ENCODE results near the gene TSNAX. TPM values are rescaled to one million over a fixed set of nuclear protein-coding genes. Genes with fewer than 3 reads are reported as not detected.

Gene TSNAX
- total and polyA plus RNA-seq, 2 of the 4 experiments (the other 2 are of a cell fraction): 19.6 to 60.6 TPM

- intact Hi-C loops (cut with micrococcal nuclease) (no loop called here), in situ Hi-C loops (cut with MboI; ENCODE audit: low sequenced_read_pairs) (no loop called here), dilution Hi-C loops (cut with HindIII; ENCODE audit: low sequenced_read_pairs, unreplicated experiment) (no loop called here)
- Histone ChIP-seq H4K5ac (ENCODE audit: low read depth, low read length) (no peak overlapping the region), H3K23ac (ENCODE audit: low read depth, low read length) (no peak overlapping the region), H3K4ac (ENCODE audit: low read depth, low read length) (no peak overlapping the region), H4K20me1 (ENCODE audit: insufficient read depth, low read length) (no peaks in the 10 kb centered on the region), H2AK5ac (ENCODE audit: low read depth, low read length) (no peak overlapping the region), H3K4me1 (ENCODE audit: control insufficient read depth, insufficient read depth, low read length) (no peaks in the 10 kb centered on the region), H2BK5ac (ENCODE audit: low read depth, low read length, poor library complexity, severe bottlenecking) (no peak overlapping the region), H3K18ac (ENCODE audit: low read depth, low read length) (no peak overlapping the region), H3K9me3 (ENCODE audit: control insufficient read depth, insufficient read depth, low read length) (no peaks in the 10 kb centered on the region), H2BK15ac (ENCODE audit: low read depth, low read length) (no peak overlapping the region), H3K79me1 (ENCODE audit: low read depth in 1 of 2, low read length in 2 of 2) (no peaks in the 10 kb centered on the region), H3K36me3 (ENCODE audit: control insufficient read depth, insufficient read depth, low read length) (no peaks in the 10 kb centered on the region), H2AK9ac (replicated peaks; ENCODE audit: low read depth, low read length, poor library complexity) (no peak overlapping the region), H3K14ac (replicated peaks; ENCODE audit: low read depth, low read length) (no peak overlapping the region), H3K9me1 (ENCODE audit: insufficient read depth, low read length) (no peaks in the 10 kb centered on the region), H2AFZ (replicated peaks; ENCODE audit: low read length, poor library complexity) (no peak overlapping the region), H3K9ac (ENCODE audit: low read depth, low read length) (no peak overlapping the region), H3K27me3 (ENCODE audit: control insufficient read depth, insufficient read depth, low read length) (no peaks in the 10 kb centered on the region), H4K91ac (ENCODE audit: insufficient read depth, low read depth, low read length) (no peak overlapping the region), H4K8ac (ENCODE audit: low read depth in 2 of 2, low read length in 2 of 2) (no peak overlapping the region), H2BK20ac (ENCODE audit: low read depth, low read length) (no peak overlapping the region), H3K27ac (ENCODE audit: insufficient read depth, low read length) (no peak overlapping the region), H3K4me3 (ENCODE audit: insufficient read depth, low read depth, low read length) (no peak overlapping the region), H2BK120ac (ENCODE audit: low read depth, low read length) (no peak overlapping the region), H3K4me2 (ENCODE audit: low read depth, low read length) (no peak overlapping the region), H3K56ac (ENCODE audit: extremely low read depth, insufficient read depth, low read length) (no peak overlapping the region)
- no CpG with 5 or more reads among the region's 1 CpG for WGBS, 2 experiments (ENCODE audit: extremely low coverage in 2 of 2, insufficient read length in 1 of 2)
- no TSS peak for BruUV-seq (replicated peaks)
- TF ChIP-seq NFE2L2 (IDR thresholded peaks at IDR 0.05; ENCODE audit: low read depth, low read length): no peak
- TF ChIP-seq POLR2A (IDR thresholded peaks at IDR 0.05; ENCODE audit: low read depth, low read length): no peak
- no peak for TF ChIP-seq USF2 (IDR thresholded peaks at IDR 0.05; ENCODE audit: low read depth, low read length)
- TF ChIP-seq SMC3 (IDR thresholded peaks at IDR 0.05; ENCODE audit: low read depth, low read length): no peak
- TF ChIP-seq CHD1 (IDR thresholded peaks at IDR 0.05; ENCODE audit: low read depth, low read length): no peak
- no peak for TF ChIP-seq MXI1 (IDR thresholded peaks at IDR 0.05; ENCODE audit: borderline replicate concordance, low read depth, low read length)
- no peak for TF ChIP-seq CEBPB (IDR thresholded peaks at IDR 0.05; ENCODE audit: low read depth, low read length)
- TF ChIP-seq ELK1 (IDR thresholded peaks at IDR 0.05; ENCODE audit: borderline replicate concordance, low read depth, low read length): no peak
- TF ChIP-seq MAZ (IDR thresholded peaks at IDR 0.05; ENCODE audit: borderline replicate concordance, low read depth, low read length): no peak
- no peak for TF ChIP-seq RFX5 (IDR thresholded peaks at IDR 0.05; ENCODE audit: low read depth, low read length)
- no peak for TF ChIP-seq FOS (IDR thresholded peaks at IDR 0.05; ENCODE audit: low read depth, low read length)
- no peak for TF ChIP-seq BHLHE40 (IDR thresholded peaks at IDR 0.05; ENCODE audit: low read depth, low read length)
- TF ChIP-seq CTCF (conservative IDR thresholded peaks at IDR 0.05; ENCODE audit: low read depth, low read length): no peak
- no peak for TF ChIP-seq RCOR1 (IDR thresholded peaks at IDR 0.05; ENCODE audit: insufficient replicate concordance, low read length)
- no peak for TF ChIP-seq MAFK (IDR thresholded peaks at IDR 0.05; ENCODE audit: low read depth, low read length)
- no peak for TF ChIP-seq RAD21 (IDR thresholded peaks at IDR 0.05; ENCODE audit: low read length)
- no peak for DNase-seq
- ChIA-PET POLR2A (ENCODE audit: unreplicated experiment) (no interaction called here), CTCF (interaction anchor here (0.6 kb wide), 1 partner anchor 34 kb away, joined by 3 read pairs; no protein-coding TSS in a partner anchor)
- ATAC-seq (ENCODE audit: low read depth): no peak
These were observed 52.4 kb downstream of the TSNAX start for GRCh38 chr1:231580874-231581273.

Measured in IMR-90 (cell line).